Ovary (tissue), 3 donors: ENCODE measurements around the gene FARP2.

ENCODE experiments used
- EP300 ChIP-seq: sonication (generic); formaldehyde crosslinking; IDR thresholded peaks from one replicate; pipeline ENCODE4 v1.6.1; 2017; ENCODE audit warnings: antibody characterized with exemption
- POLR2A ChIP-seq: fragments of 450-650 bp; IDR thresholded peaks from one replicate; pipeline ENCODE4 v1.6.1; 2017; ENCODE audit warnings: antibody characterized with exemption, mild to moderate bottlenecking, moderate library complexity
- TF ChIP-seq, protein P1 (sequence below), 3 donors: fragments of 450-650 bp in 2 of 3; fragments of 200-600 bp in 1 of 3; IDR thresholded peaks; one replicate each; pipeline versions ENCODE4 v1.5.1 to v1.8.0; 2016 to 2022; ENCODE audit warnings: antibody characterized with exemption in 3 of 3, mild to moderate bottlenecking in 1 of 3
- donor health status: DM: no; HTN: no; CAD: no.

DNA sequence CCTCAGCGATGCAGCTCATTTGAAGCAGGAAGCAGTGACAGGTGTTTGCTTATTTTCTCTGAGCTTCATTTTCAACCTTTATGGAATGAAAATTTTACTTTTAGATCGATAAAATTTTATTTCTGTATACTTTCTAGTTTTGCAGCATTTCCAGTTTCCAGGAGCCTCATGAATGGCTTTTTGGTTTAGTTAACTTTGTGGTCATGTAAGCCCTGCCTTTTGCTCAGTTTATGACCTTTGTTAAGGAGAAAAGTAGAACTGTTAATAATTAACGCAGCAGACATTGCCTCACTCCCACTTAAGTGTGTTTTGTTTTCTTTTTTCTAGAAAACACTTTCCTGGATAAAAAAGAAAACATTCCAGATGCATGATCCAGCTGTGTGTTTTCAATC is 4.4 kb upstream of the FARP2 start:
- TF ChIP-seq, protein P1, sequence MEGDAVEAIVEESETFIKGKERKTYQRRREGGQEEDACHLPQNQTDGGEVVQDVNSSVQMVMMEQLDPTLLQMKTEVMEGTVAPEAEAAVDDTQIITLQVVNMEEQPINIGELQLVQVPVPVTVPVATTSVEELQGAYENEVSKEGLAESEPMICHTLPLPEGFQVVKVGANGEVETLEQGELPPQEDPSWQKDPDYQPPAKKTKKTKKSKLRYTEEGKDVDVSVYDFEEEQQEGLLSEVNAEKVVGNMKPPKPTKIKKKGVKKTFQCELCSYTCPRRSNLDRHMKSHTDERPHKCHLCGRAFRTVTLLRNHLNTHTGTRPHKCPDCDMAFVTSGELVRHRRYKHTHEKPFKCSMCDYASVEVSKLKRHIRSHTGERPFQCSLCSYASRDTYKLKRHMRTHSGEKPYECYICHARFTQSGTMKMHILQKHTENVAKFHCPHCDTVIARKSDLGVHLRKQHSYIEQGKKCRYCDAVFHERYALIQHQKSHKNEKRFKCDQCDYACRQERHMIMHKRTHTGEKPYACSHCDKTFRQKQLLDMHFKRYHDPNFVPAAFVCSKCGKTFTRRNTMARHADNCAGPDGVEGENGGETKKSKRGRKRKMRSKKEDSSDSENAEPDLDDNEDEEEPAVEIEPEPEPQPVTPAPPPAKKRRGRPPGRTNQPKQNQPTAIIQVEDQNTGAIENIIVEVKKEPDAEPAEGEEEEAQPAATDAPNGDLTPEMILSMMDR (IDR thresholded peaks at IDR 0.05): no peak
- TF ChIP-seq EP300 (no peak), POLR2A (no peak)
